H1 (cell line): Measurements from ENCODE around the gene RNF128. TPM values are rescaled to one million over a fixed set of nuclear protein-coding genes. Genes with fewer than 3 reads are reported as not detected.

Experiments used
- ATF3 ChIP-seq: IDR thresholded peaks from 2 replicates; pipeline ENCODE4 v1.6.1; 2011; ENCODE audit warnings: low read depth, mild to moderate bottlenecking, low read length; ENCODE audit not compliant: insufficient read depth
- EGR1 ChIP-seq: IDR thresholded peaks from 2 replicates; pipeline ENCODE4 v1.6.1; 2011; ENCODE audit warnings: low read depth, low read length, borderline replicate concordance
- MAFK ChIP-seq: IDR thresholded peaks from 2 replicates; pipeline ENCODE4 v1.6.1; 2012; ENCODE audit warnings: low read depth, mild to moderate bottlenecking, improper control_type of control experiment, low read length
- TAF1 ChIP-seq: IDR thresholded peaks from 2 replicates; pipeline ENCODE4 v1.6.1; 2011; ENCODE audit warnings: mild to moderate bottlenecking, low read depth, low read length
- TEAD4 ChIP-seq: IDR thresholded peaks from 2 replicates; pipeline ENCODE4 v1.6.1; 2012; ENCODE audit warnings: low read depth, low read length, inconsistent platforms, mixed read lengths
- polyA plus RNA-seq, 7 experiments: library from polyadenylated mRNA; depleted of rRNA in 3 of 7; stranded (reverse) in 5 of 7; unstranded in 2 of 7; fragments of >200 nt in 5 of 7; fragments of 200-250 nt in 2 of 7; gene quantifications; 1 replicate in 5 of 7; 2 replicates in 1 of 7; 4 replicates in 1 of 7; pipeline versions ENCODE4 v1.2.1 to v1.2.3, GENCODE V29; 2011 to 2013; ENCODE audit warnings: missing spikeins in 2 of 7, mixed read lengths in 2 of 7
- total RNA-seq: library from RNA; stranded (reverse); fragmentation: NEBNext Ultra II Directional; extraction: Animal tissue kit (Norgen Biotek cat#: 25700); gene quantifications from 2 replicates; pipeline ENCODE4 v1.2.1, GENCODE V29; 2021

The RNF128 gene
- total and polyA plus RNA-seq, 2 of the 8 experiments (the other 6 are each of a cell fraction or from before 2014, with no cell fraction given), result 0.74 to 2.0 TPM

DNA sequence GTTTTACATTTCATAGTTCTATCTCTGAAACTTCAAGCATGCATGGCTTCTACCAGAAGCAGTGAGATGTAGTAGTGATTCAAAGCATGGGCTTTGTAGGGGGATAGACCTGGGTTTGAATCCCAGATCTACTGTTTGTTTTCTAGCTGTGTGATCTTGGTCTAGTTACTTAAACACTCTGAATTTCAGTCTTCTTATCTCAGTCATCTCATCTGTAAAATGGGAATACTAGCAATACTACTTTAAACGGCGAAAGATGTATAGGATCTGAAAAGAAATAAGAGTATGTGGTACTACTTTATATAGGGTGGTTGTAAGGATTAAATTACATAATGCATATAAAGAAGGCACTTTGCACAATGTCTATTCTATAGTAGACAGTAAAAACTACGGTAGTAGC is 20.0 kb upstream of the RNF128 start (continued):
- TF ChIP-seq TAF1 (no peak), ATF3 (no peak), MAFK (no peak), TEAD4 (no peak), EGR1 (no peak)
